SK-N-SH (cell line): ENCODE data around the gene SEC14L2. TPM values are rescaled to one million over a fixed set of nuclear protein-coding genes. Genes with fewer than 3 reads are reported as not detected.

Experiments
- CTCF ChIA-PET: fragments of 300-600, 350-600 bp; formaldehyde crosslinking; extraction: SDS; loops from one replicate; lab custom pipeline; 2021; lab: Yijun Ruan, JAX
- POLR2A ChIA-PET: fragments of 350-600 bp; sonication (Branson Sonifier 250); formaldehyde crosslinking; extraction: SDS; loops from one replicate; lab custom pipeline; 2020; ENCODE audit warnings: antibody characterized with exemption, inconsistent platforms; lab: Yijun Ruan, JAX
- DNase-seq: peaks from one replicate; pipeline ENCODE4 v3.0.0; 2012
- H2AFZ ChIP-seq: fragments of 200-600 bp; sonication (generic); 2 replicates; pipeline ENCODE4 v1.8.1; 2016; ENCODE audit warnings: antibody characterized with exemption, mild to moderate bottlenecking, low read depth
- H3F3A ChIP-seq: fragments of 200-600 bp; sonication (generic); replicated peaks from 2 replicates; pipeline ENCODE3; 2016; ENCODE audit warnings: antibody characterized with exemption, mild to moderate bottlenecking; ENCODE audit not compliant: insufficient read depth
- H3K27ac ChIP-seq, 2 experiments: fragments of 200-500 bp in 1 of 2; fragments of 200-600 bp in 1 of 2; sonication (Bioruptor generic) in 1 of 2; sonication (generic), shearing (Covaris generic) in 1 of 2; 2 replicates each; pipeline versions ENCODE4 v1.5.1 to v1.6.1; 2014 to 2016; ENCODE audit warnings: low read depth in 2 of 2, inconsistent platforms in 1 of 2, low read length in 1 of 2, mild to moderate bottlenecking in 1 of 2, mixed read lengths in 1 of 2
- H3K27me3 ChIP-seq: fragments of 200-600 bp; sonication (generic), shearing (Covaris generic); 2 replicates; pipeline ENCODE4 v1.6.1; 2016; ENCODE audit warnings: mixed run types; ENCODE audit not compliant: insufficient read depth
- H3K36me3 ChIP-seq, 2 experiments: fragments of 200-500 bp in 1 of 2; fragments of 200-600 bp in 1 of 2; sonication (Bioruptor generic) in 1 of 2; sonication (generic) in 1 of 2; replicated peaks in 1 of 2; 2 replicates each; pipeline versions ENCODE3 to v1.5.1; 2014 to 2016; ENCODE audit warnings: low read length in 1 of 2, mild to moderate bottlenecking in 1 of 2; ENCODE audit not compliant: insufficient read depth in 2 of 2, control insufficient read depth in 1 of 2
- H3K4me1 ChIP-seq, 2 experiments: fragments of 200-500 bp in 1 of 2; fragments of 200-600 bp in 1 of 2; sonication (Bioruptor generic) in 1 of 2; sonication (generic), shearing (Covaris generic) in 1 of 2; 2 replicates each; pipeline versions ENCODE4 v1.5.1 to v1.6.1; 2014 to 2016; ENCODE audit warnings: low read depth in 1 of 2, low read length in 1 of 2, mixed run types in 1 of 2; ENCODE audit not compliant: insufficient read depth in 2 of 2, control insufficient read depth in 1 of 2
- H3K4me2 ChIP-seq: fragments of 200-600 bp; sonication (generic), shearing (Covaris generic); 2 replicates; pipeline ENCODE4 v1.6.1; 2017; ENCODE audit warnings: mixed run types
- H3K4me3 ChIP-seq, 2 experiments: fragments of 200-500 bp in 1 of 2; fragments of 200-600 bp in 1 of 2; sonication (Bioruptor generic) in 1 of 2; sonication (generic), shearing (Covaris generic) in 1 of 2; 2 replicates each; pipeline versions ENCODE4 v1.5.1 to v1.8.1; 2014 to 2016; ENCODE audit warnings: low read depth in 2 of 2, inconsistent platforms in 1 of 2, low read length in 1 of 2, mild to moderate bottlenecking in 1 of 2, mixed read lengths in 1 of 2, moderate library complexity in 1 of 2
- H3K79me2 ChIP-seq: fragments of 200-600 bp; sonication (generic); 2 replicates; pipeline ENCODE4 v1.8.1; 2017; ENCODE audit warnings: mild to moderate bottlenecking; ENCODE audit not compliant: insufficient read depth
- H3K9ac ChIP-seq: fragments of 200-600 bp; sonication (generic); 2 replicates; pipeline ENCODE4 v1.6.1; 2017; ENCODE audit warnings: mixed run types
- H3K9me2 ChIP-seq: fragments of 200-600 bp; sonication (generic); 2 replicates; pipeline ENCODE4 v1.6.1; 2017; ENCODE audit warnings: mixed run types
- H3K9me3 ChIP-seq: fragments of 200-600 bp; sonication (generic); 2 replicates; pipeline ENCODE4 v1.6.1; 2017; ENCODE audit warnings: mixed run types, mild to moderate bottlenecking, moderate library complexity
- H4K20me1 ChIP-seq: fragments of 200-600 bp; sonication (generic); 2 replicates; pipeline ENCODE4 v1.6.1; 2017; ENCODE audit warnings: mild to moderate bottlenecking, mixed run types; ENCODE audit not compliant: insufficient read depth
- CHD2 ChIP-seq: fragments of 150-350 bp; IDR thresholded peaks from 2 replicates; pipeline ENCODE4 v1.6.1; 2018; ENCODE audit warnings: low read length; ENCODE audit not compliant: partially characterized antibody
- CTCF ChIP-seq: fragments of 200-600 bp; sonication (generic); IDR thresholded peaks from 2 replicates; pipeline ENCODE4 v1.6.1; 2017; ENCODE audit warnings: antibody characterized with exemption, mild to moderate bottlenecking, moderate library complexity
- ELF1 ChIP-seq: IDR thresholded peaks from 2 replicates; pipeline ENCODE4 v1.4.0; 2012
- EP300 ChIP-seq, 2 experiments: IDR thresholded peaks; 2 replicates each; pipeline versions ENCODE4 v1.4.0 to v1.6.1; 2012; ENCODE audit warnings: borderline replicate concordance in 1 of 2, low read depth in 1 of 2, low read length in 1 of 2
- EZH2phosphoT487 ChIP-seq: fragments of 200-600 bp; sonication (generic); IDR thresholded peaks from 2 replicates; pipeline ENCODE4 v1.6.1; 2017; ENCODE audit warnings: low read depth, mixed run types, mild to moderate bottlenecking, antibody characterized with exemption, moderate library complexity, borderline replicate concordance
- FOSL2 ChIP-seq: IDR thresholded peaks from 2 replicates; pipeline ENCODE4 v1.4.0; 2012; ENCODE audit warnings: low read depth, mild to moderate bottlenecking, moderate library complexity, borderline replicate concordance
- FOXJ3 ChIP-seq: sonication (generic); formaldehyde crosslinking; IDR thresholded peaks from 2 replicates; pipeline ENCODE4 v1.5.1; 2020; ENCODE audit warnings: mild to moderate bottlenecking, missing genetic modification reagents
- GABPA ChIP-seq: IDR thresholded peaks from 2 replicates; pipeline ENCODE4 v1.4.0; 2012; ENCODE audit warnings: low read depth, mild to moderate bottlenecking
- GATA2 ChIP-seq: sonication (generic); formaldehyde crosslinking; IDR thresholded peaks from 2 replicates; pipeline ENCODE4 v1.5.0; 2020; ENCODE audit warnings: mild to moderate bottlenecking, missing genetic modification reagents
- IRF3 ChIP-seq: fragments of 150-350 bp; IDR thresholded peaks from 2 replicates; pipeline ENCODE4 v1.6.1; 2016; ENCODE audit warnings: mild to moderate bottlenecking, low read depth, low read length
- JUND ChIP-seq: IDR thresholded peaks from 2 replicates; pipeline ENCODE4 v1.4.0; 2012
- MAX ChIP-seq: IDR thresholded peaks from 2 replicates; pipeline ENCODE4 v1.4.0; 2012; ENCODE audit warnings: low read depth
- NFIC ChIP-seq: IDR thresholded peaks from 2 replicates; pipeline ENCODE4 v1.4.0; 2012; ENCODE audit warnings: borderline replicate concordance
- PBX3 ChIP-seq: IDR thresholded peaks from 2 replicates; pipeline ENCODE4; 2012
- POLR2AphosphoS5 ChIP-seq: IDR thresholded peaks from 2 replicates; pipeline ENCODE4 v1.6.1; 2012; ENCODE audit warnings: low read depth, low read length
- RAD21 ChIP-seq: IDR thresholded peaks from 2 replicates; pipeline ENCODE4 v1.6.1; 2012; ENCODE audit warnings: mild to moderate bottlenecking, low read length
- RXRA ChIP-seq: IDR thresholded peaks from 2 replicates; pipeline ENCODE4 v1.4.0; 2012; ENCODE audit warnings: low read depth, mild to moderate bottlenecking, borderline replicate concordance
- TAF1 ChIP-seq: IDR thresholded peaks from 2 replicates; pipeline ENCODE4 v1.6.1; 2012; ENCODE audit warnings: low read depth, mild to moderate bottlenecking, low read length, moderate library complexity, borderline replicate concordance
- TCF12 ChIP-seq: IDR thresholded peaks from 2 replicates; pipeline ENCODE4 v1.4.0; 2012
- TEAD4 ChIP-seq: IDR thresholded peaks from 2 replicates; pipeline ENCODE4 v1.4.0; 2012; ENCODE audit warnings: mild to moderate bottlenecking, borderline replicate concordance; ENCODE audit not compliant: insufficient read depth
- USF1 ChIP-seq: IDR thresholded peaks from 2 replicates; pipeline ENCODE4 v1.4.0; 2012; ENCODE audit warnings: low read depth, borderline replicate concordance
- USF2 ChIP-seq: fragments of 150-350 bp; IDR thresholded peaks from 2 replicates; pipeline ENCODE4 v1.6.1; 2017; ENCODE audit warnings: antibody characterized with exemption, low read length, low read depth, borderline replicate concordance
- YY1 ChIP-seq: IDR thresholded peaks from 2 replicates; pipeline ENCODE4 v1.4.0; 2012; ENCODE audit warnings: low read depth, mild to moderate bottlenecking
- ZBTB33 ChIP-seq: IDR thresholded peaks from 2 replicates; pipeline ENCODE4 v1.4.0; 2012; ENCODE audit warnings: low read depth, borderline replicate concordance
- WGBS: methylation state at CpG from one replicate; pipeline ENCODE4 v1.1.6; 2017; ENCODE audit warnings: low lambda C conversion rate; 5-methylcytosine and 5-hydroxymethylcytosine counted together
- polyA plus RNA-seq, 3 experiments: library from polyadenylated mRNA; depleted of rRNA; stranded (reverse); fragments of >200 nt; gene quantifications; 2 replicates each; pipeline ENCODE4 v1.2.3, GENCODE V29; 2012

The SEC14L2 gene
- polyA plus RNA-seq, 1 of the 3 experiments (the other 2 are of a cell fraction): 14.0 TPM

GRCh38 chr22:30386960-30387827 is 9.6 kb upstream of the SEC14L2 start, which contains the start of gene RNF215:
RNF215 (minus strand) TSS chr22:30387411; CDS start chr22:30387313, 98 bp downstream.
- H3K4me2 ChIP-seq: peak within 1 kb of the TSS; percentile 94
- ChIA-PET POLR2A (interaction anchor here (1.0 to 1.2 kb wide), 2 partner anchors 31 to 97 kb away, joined by 5 to 10 read pairs; partner anchors contain the start of genes CASTOR1, CCDC157 and SF3A1), CTCF (interaction anchor here (0.6 to 15.4 kb wide), 52 partner anchors 8 to 366 kb away, joined by 3 to 228 read pairs (median 4); partner anchors contain the start of genes CASTOR1, MTFP1, SEC14L2 and SLC35E4)
- H3K27me3 ChIP-seq: no peaks in the 10 kb centered on the region
- 3% methylated on average over 39 of the region's 95 CpGs for WGBS
- H3K36me3 ChIP-seq: peaks cover 0 to 14% of the 10 kb centered on the region in 2 experiments
- H3K9ac ChIP-seq: peak within 1 kb of the TSS; percentile 60
- H3K9me2 ChIP-seq: no peaks in the 10 kb centered on the region
- peaks cover 4 to 12% of the 10 kb centered on the region in 2 experiments; a peak in 3 of 4 replicates for H3K4me1 ChIP-seq
- peak within 1 kb of the TSS in 1 of 2 experiments; percentile 76; a peak in 2 of 4 replicates for H3K27ac ChIP-seq
- H3F3A ChIP-seq: no peaks in the 10 kb centered on the region
- peak within 1 kb of the TSS; percentile 61 to 82 for H3K4me3 ChIP-seq
- no peaks in the 10 kb centered on the region for H4K20me1 ChIP-seq
- H2AFZ ChIP-seq: peak within 1 kb of the TSS; percentile 88; the same call in 1 of the 2 replicates
- peaks cover 14% of the 10 kb centered on the region for H3K79me2 ChIP-seq
- DNase-seq: peak; percentile 99
- no peaks in the 10 kb centered on the region for H3K9me3 ChIP-seq
- TF ChIP-seq FOXJ3 (CRISPR knock-in tag) (no peak), FOSL2 (no peak), ZBTB33 (no peak), ELF1 (no peak), MAX (no peak; the same call in 1 of the 2 replicates), CTCF (peak; percentile 85), PBX3 (no peak), RXRA (no peak), RAD21 (peak; percentile 80), POLR2AphosphoS5 (no peak), TEAD4 (no peak), YY1 (no peak), USF1 (no peak), EP300 (IDR thresholded peaks at IDR 0.05; ENCODE audit: borderline replicate concordance in 1 of 2, low read depth in 1 of 2, low read length in 1 of 2) (no peak), TAF1 (peak; percentile 40; the same call in 1 of the 2 replicates), EZH2phosphoT487 (no peak), NFIC (no peak), TCF12 (no peak), GABPA (no peak; the same call in 1 of the 2 replicates), USF2 (no peak), GATA2 (no peak), IRF3 (no peak), CHD2 (peak; percentile 29), JUND (no peak)
